GM12874 (cell line): Measurements from ENCODE around the gene NME1.

Experiments
- CTCF ChIP-seq: IDR thresholded peaks from 2 replicates; pipeline ENCODE4 v1.5.1; 2011; ENCODE audit warnings: low read depth, mild to moderate bottlenecking, control low read depth, low read length, moderate library complexity; ENCODE audit not compliant: insufficient read depth

The NME1 gene

GRCh38 chr17:51120739-51121619 is 32.4 kb upstream of the NME1 start, which contains the start of gene SPAG9:
TSS of gene SPAG9 (minus strand) at chr17:51120868. CDS start at chr17:51120656, 212 bp downstream.
- no peak for TF ChIP-seq CTCF

DNA sequence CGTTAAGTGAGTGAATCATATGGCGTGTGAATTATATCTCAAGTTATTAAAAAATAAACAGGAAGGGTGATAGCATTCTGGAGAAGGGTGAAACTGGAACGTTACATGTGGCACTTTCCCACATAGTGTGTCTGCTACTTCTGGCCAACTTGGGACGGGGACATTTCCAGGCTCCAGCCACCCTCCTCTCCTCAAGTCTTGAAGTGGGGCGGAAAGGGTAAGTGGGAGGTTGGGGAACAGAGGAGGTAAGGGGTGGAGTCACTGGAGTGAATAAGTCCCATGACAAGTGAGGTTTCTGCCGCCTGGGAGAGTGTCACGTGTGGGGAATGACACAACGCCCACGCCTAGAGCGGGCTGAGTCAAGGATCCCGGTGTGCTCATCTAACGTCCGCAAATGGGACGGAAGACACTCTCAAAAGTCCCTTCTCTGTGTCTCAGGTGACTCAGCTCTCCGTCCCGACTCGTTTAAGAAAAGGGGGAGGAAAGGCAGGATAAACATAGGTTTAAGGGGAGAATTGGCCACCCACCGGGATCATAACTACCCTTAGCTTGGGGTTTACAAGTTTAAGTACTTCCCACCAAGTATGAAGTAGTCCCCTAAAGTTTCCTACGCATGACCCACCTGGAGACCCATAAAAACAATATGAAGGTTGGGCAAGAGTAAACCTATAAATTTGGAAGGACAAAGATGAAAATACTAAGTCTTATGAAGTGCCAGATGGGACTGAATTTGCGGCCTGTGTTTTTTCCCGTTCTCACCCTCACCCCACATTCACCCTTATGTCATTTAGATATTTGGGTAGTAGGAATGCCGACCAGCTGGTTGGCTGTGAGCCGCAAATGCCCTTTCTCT is 31.5 kb upstream of the NME1 start:
- no peak for TF ChIP-seq CTCF

- TF ChIP-seq CTCF, result no peak
Measured at GRCh38 chr17:51124640-51125503, 28.5 kb upstream of the NME1 start.

DNA sequence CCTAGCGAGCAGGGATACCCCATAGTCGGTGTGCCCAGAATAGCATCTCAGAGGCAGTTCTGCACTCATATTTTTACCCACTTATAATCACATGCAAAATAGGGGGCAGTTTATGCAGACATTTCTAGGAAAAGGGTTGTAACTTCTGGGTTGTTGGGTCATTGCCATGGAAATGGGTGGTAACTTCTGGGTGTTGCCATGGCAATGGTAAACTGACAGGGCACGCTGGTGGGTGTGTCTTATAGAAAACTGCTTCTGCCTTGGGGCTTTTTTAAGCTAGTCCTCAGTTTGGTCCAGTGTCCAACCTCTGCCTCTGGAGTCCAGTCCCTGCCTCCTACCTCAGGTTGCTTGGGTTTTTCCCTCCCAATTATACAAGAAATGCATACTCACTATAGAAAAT is 25.3 kb upstream of the NME1 start:
- no peak for TF ChIP-seq CTCF

DNA sequence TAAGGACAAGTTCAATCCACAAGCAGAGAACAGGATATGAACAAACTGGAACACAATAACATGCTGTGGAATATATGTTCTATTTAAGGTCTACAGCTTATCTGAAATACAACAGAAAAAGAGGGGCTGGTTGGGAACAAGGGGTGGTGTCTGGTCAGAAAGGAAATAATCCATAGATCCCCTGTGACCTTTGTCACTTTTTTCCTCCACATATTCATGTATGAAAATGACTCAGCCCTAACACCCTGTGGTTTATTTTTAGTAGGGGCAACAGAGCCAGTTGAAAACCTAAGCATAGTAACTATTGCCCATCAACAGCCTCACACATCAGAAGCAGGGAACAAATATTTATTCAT is 20.4 kb upstream of the NME1 start:
- TF ChIP-seq CTCF, result no peak

- no peak for TF ChIP-seq CTCF
Measured at GRCh38 chr17:51133365-51133764, 20.0 kb upstream of the NME1 start.
